GM12878 (cell line): Measurements from ENCODE around the gene ANXA10. TPM values are rescaled to one million over a fixed set of nuclear protein-coding genes. Genes with fewer than 3 reads are reported as not detected.

Experiments
- ATAC-seq: fragments of 200-7000 bp; cut with Tn5 transposase; 3 replicates; pipeline ENCODE4 v1.9.1; 2020; ENCODE audit warnings: mild to moderate bottlenecking, moderate library complexity
- BruUV-seq: library from RNA; stranded (reverse); fragments of 400-500 nt; replicated peaks from 2 replicates; lab custom pipeline; 2021; lab: Mats Ljungman, UMichigan
- CTCF ChIA-PET: fragments of 300-600 bp; sonication (Branson Sonifier 250); formaldehyde crosslinking; extraction: SDS; loops from one replicate; lab custom pipeline; 2021; ENCODE audit warnings: inconsistent platforms; lab: Yijun Ruan, JAX
- POLR2A ChIA-PET: fragments of 350-600 bp; formaldehyde crosslinking; extraction: SDS; loops from one replicate; lab custom pipeline; 2021; ENCODE audit warnings: inconsistent platforms; lab: Charles Lee
- RAD21 ChIA-PET: fragments of 300-600 bp; sonication (Branson Sonifier 250); formaldehyde crosslinking; loops from one replicate; lab custom pipeline; 2023; ENCODE audit warnings: antibody characterized with exemption; ENCODE audit not compliant: unreplicated experiment; lab: Charles Lee
- SMC1A ChIA-PET: fragments of 300-600 bp; sonication (Branson Sonifier 250); formaldehyde crosslinking; loops from one replicate; lab custom pipeline; 2023; ENCODE audit not compliant: unreplicated experiment, uncharacterized antibody; lab: Charles Lee
- DNase-seq: peaks from one replicate; pipeline ENCODE4 v3.0.0-alpha.2; 2011; ENCODE audit warnings: low read depth, low spot score
- FAIRE-seq: peaks from 3 replicates; lab custom pipeline; 2011; peaks lifted over from hg19 to GRCh38; lab: Jason Lieb, UNC
- H2AFZ ChIP-seq: 2 replicates; pipeline ENCODE4 v1.6.0; 2011; ENCODE audit warnings: low read depth, low read length, control low read depth; ENCODE audit not compliant: control insufficient read depth
- H3K27ac ChIP-seq: 2 replicates; pipeline ENCODE4 v1.5.1; 2011; ENCODE audit warnings: control low read depth; ENCODE audit not compliant: control insufficient read depth, insufficient read depth
- H3K27me3 ChIP-seq, 2 experiments: replicated peaks in 1 of 2; 2 replicates each; pipeline versions ENCODE4 v1.6.0 to v1.6.1; 2011; ENCODE audit warnings: low read length in 1 of 2; ENCODE audit not compliant: control insufficient read depth in 2 of 2, insufficient read depth in 2 of 2
- H3K36me3 ChIP-seq, 2 experiments: 2 replicates each; pipeline ENCODE4 v1.5.1; 2011; ENCODE audit warnings: low read length in 1 of 2; ENCODE audit not compliant: control insufficient read depth in 2 of 2, insufficient read depth in 2 of 2
- H3K4me1 ChIP-seq: 2 replicates; pipeline ENCODE4 v1.6.1; 2011; ENCODE audit warnings: mild to moderate bottlenecking, low read length, moderate library complexity, mixed read lengths; ENCODE audit not compliant: control insufficient read depth, insufficient read depth
- H3K4me2 ChIP-seq: 2 replicates; pipeline ENCODE4 v1.6.0; 2011; ENCODE audit warnings: control low read depth; ENCODE audit not compliant: control insufficient read depth, insufficient read depth
- H3K4me3 ChIP-seq: fragments of 200-600 bp; sonication (generic); 2 replicates; pipeline ENCODE4 v1.5.1; 2016
- H3K79me2 ChIP-seq: 2 replicates; pipeline ENCODE4 v1.6.0; 2011; ENCODE audit warnings: low read length; ENCODE audit not compliant: control insufficient read depth, insufficient read depth
- H3K9ac ChIP-seq: 2 replicates; pipeline ENCODE4 v1.8.0; 2011; ENCODE audit warnings: low read length, control low read depth, mixed read lengths; ENCODE audit not compliant: control insufficient read depth, insufficient read depth
- H3K9me3 ChIP-seq: replicated peaks from 3 replicates; pipeline ENCODE4 v1.5.1; 2011; ENCODE audit warnings: mild to moderate bottlenecking, low read length; ENCODE audit not compliant: control insufficient read depth, insufficient read depth
- H4K20me1 ChIP-seq: 2 replicates; pipeline ENCODE4 v1.6.0; 2011; ENCODE audit not compliant: control insufficient read depth, insufficient read depth
- BMI1 ChIP-seq: fragments of 450-650 bp; IDR thresholded peaks from 2 replicates; pipeline ENCODE4 v1.6.1; 2016; ENCODE audit warnings: mild to moderate bottlenecking, moderate library complexity, borderline replicate concordance
- CREB1 ChIP-seq: IDR thresholded peaks from 2 replicates; pipeline ENCODE4 v1.6.1; 2012; ENCODE audit warnings: low read depth, mild to moderate bottlenecking, inconsistent platforms
- EGR1 ChIP-seq, 2 experiments: IDR thresholded peaks; 1 replicate in 1 of 2; 2 replicates in 1 of 2; pipeline ENCODE4 v1.6.1; 2011 to 2012; ENCODE audit warnings: low read depth in 2 of 2, low read length in 2 of 2, borderline replicate concordance in 1 of 2, mild to moderate bottlenecking in 1 of 2, moderate library complexity in 1 of 2
- ESRRA ChIP-seq: IDR thresholded peaks from 2 replicates; pipeline ENCODE4 v1.6.1; 2012; ENCODE audit warnings: mild to moderate bottlenecking, low read length, improper control_type of control experiment
- ETV6 ChIP-seq, 2 experiments: fragments of 450-650 bp in 1 of 2; IDR thresholded peaks in 1 of 2; conservative IDR thresholded peaks in 1 of 2; 2 replicates each; pipeline ENCODE4 v1.6.1; 2014; ENCODE audit warnings: antibody characterized with exemption in 1 of 2, borderline replicate concordance in 1 of 2, low read depth in 1 of 2, mild to moderate bottlenecking in 1 of 2, moderate library complexity in 1 of 2
- NFIC ChIP-seq: IDR thresholded peaks from 2 replicates; pipeline ENCODE4 v1.6.1; 2012; ENCODE audit warnings: low read depth, mild to moderate bottlenecking, inconsistent platforms, low read length, moderate library complexity
- PAX5 ChIP-seq: IDR thresholded peaks from 2 replicates; pipeline ENCODE4 v1.6.1; 2011; ENCODE audit warnings: low read depth, low read length, borderline replicate concordance
- RAD51 ChIP-seq: fragments of 450-650 bp; IDR thresholded peaks from 2 replicates; pipeline ENCODE4 v1.6.1; 2016; ENCODE audit warnings: moderate library complexity, mild to moderate bottlenecking, inconsistent platforms
- STAT3 ChIP-seq: IDR thresholded peaks from 2 replicates; pipeline ENCODE4 v1.6.1; 2011; ENCODE audit warnings: low read depth, low read length, improper control_type of control experiment
- YBX1 ChIP-seq: fragments of 450-650 bp; IDR thresholded peaks from 2 replicates; pipeline ENCODE4 v1.6.1; 2016; ENCODE audit warnings: antibody characterized with exemption
- YY1 ChIP-seq: IDR thresholded peaks from 2 replicates; pipeline ENCODE4 v1.6.1; 2011; ENCODE audit warnings: low read depth, mild to moderate bottlenecking, low read length
- ZNF274 ChIP-seq: IDR thresholded peaks from one replicate; pipeline ENCODE4 v1.8.0; 2011; ENCODE audit not compliant: insufficient read length, insufficient read depth
- in situ Hi-C: fragments of 300-500 bp; cut with MboI; formaldehyde crosslinking; loops from 9 replicates; pipeline ENCODE4 v1.14.3; 2018; ENCODE audit warnings: mixed read lengths
- intact Hi-C: fragments of 100-400 bp; cut with micrococcal nuclease; formaldehyde crosslinking; loops from one replicate; pipeline ENCODE4 v1.14.2; 2022; ENCODE audit not compliant: unreplicated experiment
- polyA plus RNA-seq, 11 experiments: library from polyadenylated mRNA; depleted of rRNA in 4 of 11; unstranded in 6 of 11; stranded (reverse) in 5 of 11; fragments of >200 nt; fragmentation: Nextera tagmentation in 4 of 11; fragmentation: Illumina TruSeq in 1 of 11; extraction: Ambion mirVana in 4 of 11; extraction: Trizol in 1 of 11; gene quantifications; 1 replicate in 1 of 11; 2 replicates in 10 of 11; pipeline versions ENCODE4 v1.2.1 to v1.2.3, GENCODE V29; 2011 to 2016; ENCODE audit warnings: inconsistent platforms in 2 of 11, missing spikeins in 2 of 11, low read depth in 1 of 11
- total RNA-seq, 4 experiments: library from RNA; depleted of rRNA in 3 of 4; stranded (reverse); fragments of >200 nt in 3 of 4; fragmentation: Illumina TruSeq in 1 of 4; extraction: Trizol in 1 of 4; gene quantifications; 2 replicates each; pipeline versions ENCODE4 v1.2.1 to v1.2.3, GENCODE V29; 2013 to 2021
- TF ChIP-seq, protein P1 (sequence below): IDR thresholded peaks from 2 replicates; pipeline ENCODE4 v1.6.1; 2011; ENCODE audit warnings: borderline replicate concordance, low read depth, mild to moderate bottlenecking, moderate library complexity, low read length; ENCODE audit not compliant: insufficient read depth, poor library complexity, severe bottlenecking
- TF ChIP-seq, protein P2 (sequence below): fragments of 450-650 bp; IDR thresholded peaks from 2 replicates; pipeline ENCODE4 v1.6.1; 2014; ENCODE audit warnings: mild to moderate bottlenecking

The ANXA10 gene
- total and polyA plus RNA-seq, 10 of the 15 experiments (the other 5 are each of a cell fraction or from before 2014, with no cell fraction given) = not detected

DNA sequence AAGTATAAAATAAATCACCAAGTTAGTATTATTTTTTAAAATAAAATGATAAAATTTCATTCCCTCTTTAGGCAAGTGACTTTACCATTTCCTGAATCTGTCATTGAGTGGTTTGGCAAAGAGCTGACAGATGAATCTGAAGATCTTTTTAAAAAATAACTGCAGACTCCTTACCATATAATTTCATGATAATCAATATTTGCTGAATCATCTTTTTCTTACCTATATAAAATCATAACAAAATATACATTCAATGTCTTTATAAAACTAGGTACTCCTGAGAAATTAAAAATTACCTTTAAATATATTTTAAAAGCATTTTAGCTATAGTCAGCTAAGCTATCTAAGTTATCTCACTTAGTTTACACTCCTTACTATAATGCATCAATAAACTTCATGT is 17.2 kb downstream of the ANXA10 start:
- no peak for FAIRE-seq
- ChIA-PET RAD21 (no interaction called here), SMC1A (no interaction called here), CTCF (no interaction called here), POLR2A (no interaction called here)
- Histone ChIP-seq H3K4me2 (no peak overlapping the region), H3K27me3 (no peaks in the 10 kb centered on the region), H3K36me3 (no peaks in the 10 kb centered on the region), H3K4me1 (no peaks in the 10 kb centered on the region), H3K9me3 (no peaks in the 10 kb centered on the region), H3K4me3 (no peak overlapping the region), H4K20me1 (no peaks in the 10 kb centered on the region), H2AFZ (no peak overlapping the region), H3K79me2 (no peaks in the 10 kb centered on the region), H3K9ac (no peak overlapping the region), H3K27ac (no peak overlapping the region)
- ATAC-seq = no peak
- intact Hi-C loops (no loop called here), in situ Hi-C loops (no loop called here)
- no peak for DNase-seq
- BruUV-seq = no TSS peak
- TF ChIP-seq BMI1 = no peak
- no peak for TF ChIP-seq ESRRA
- no peak for TF ChIP-seq RAD51
- no peak for TF ChIP-seq ZNF274
- TF ChIP-seq, protein P1, sequence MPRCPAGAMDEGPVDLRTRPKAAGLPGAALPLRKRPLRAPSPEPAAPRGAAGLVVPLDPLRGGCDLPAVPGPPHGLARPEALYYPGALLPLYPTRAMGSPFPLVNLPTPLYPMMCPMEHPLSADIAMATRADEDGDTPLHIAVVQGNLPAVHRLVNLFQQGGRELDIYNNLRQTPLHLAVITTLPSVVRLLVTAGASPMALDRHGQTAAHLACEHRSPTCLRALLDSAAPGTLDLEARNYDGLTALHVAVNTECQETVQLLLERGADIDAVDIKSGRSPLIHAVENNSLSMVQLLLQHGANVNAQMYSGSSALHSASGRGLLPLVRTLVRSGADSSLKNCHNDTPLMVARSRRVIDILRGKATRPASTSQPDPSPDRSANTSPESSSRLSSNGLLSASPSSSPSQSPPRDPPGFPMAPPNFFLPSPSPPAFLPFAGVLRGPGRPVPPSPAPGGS = no peak
- TF ChIP-seq STAT3 = no peak
- no peak for TF ChIP-seq YY1
- TF ChIP-seq PAX5 = no peak
- no peak for TF ChIP-seq CREB1
- TF ChIP-seq, protein P2, sequence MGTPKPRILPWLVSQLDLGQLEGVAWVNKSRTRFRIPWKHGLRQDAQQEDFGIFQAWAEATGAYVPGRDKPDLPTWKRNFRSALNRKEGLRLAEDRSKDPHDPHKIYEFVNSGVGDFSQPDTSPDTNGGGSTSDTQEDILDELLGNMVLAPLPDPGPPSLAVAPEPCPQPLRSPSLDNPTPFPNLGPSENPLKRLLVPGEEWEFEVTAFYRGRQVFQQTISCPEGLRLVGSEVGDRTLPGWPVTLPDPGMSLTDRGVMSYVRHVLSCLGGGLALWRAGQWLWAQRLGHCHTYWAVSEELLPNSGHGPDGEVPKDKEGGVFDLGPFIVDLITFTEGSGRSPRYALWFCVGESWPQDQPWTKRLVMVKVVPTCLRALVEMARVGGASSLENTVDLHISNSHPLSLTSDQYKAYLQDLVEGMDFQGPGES = no peak
- TF ChIP-seq ETV6 (conservative IDR thresholded peaks at IDR 0.05 in 1 of 2, IDR thresholded peaks at IDR 0.05 in 1 of 2; ENCODE audit: borderline replicate concordance in 1 of 2, low read depth in 1 of 2) = no peak
- no peak for TF ChIP-seq YBX1
- no peak for TF ChIP-seq EGR1 (IDR thresholded peaks at IDR 0.05; ENCODE audit: borderline replicate concordance in 1 of 2, low read depth in 2 of 2, low read length in 2 of 2)
- no peak for TF ChIP-seq NFIC
